Glutamatergic neuron (in vitro differentiated cells): Measurements from ENCODE around the gene SET. TPM values are rescaled to one million over a fixed set of nuclear protein-coding genes. Genes with fewer than 3 reads are reported as not detected.
"Not testable (repeated sequence)": the region's sequence is repeated elsewhere in the genome, so short reads cannot be mapped to it uniquely, and the experiment has no call there.

Experiments
- DNase-seq: peaks from one replicate; pipeline ENCODE4 v3.0.0; 2022
- H3K27ac Mint-ChIP-seq: one replicate; pipeline ENCODE4 v1.8.0; 2020; ENCODE audit warnings: mild to moderate bottlenecking, mixed read lengths, inconsistent platforms; ENCODE audit not compliant: unreplicated experiment
- H3K27me3 Mint-ChIP-seq: one replicate; pipeline ENCODE4 v1.8.0; 2020; ENCODE audit warnings: mild to moderate bottlenecking, moderate library complexity, mixed read lengths, inconsistent platforms; ENCODE audit not compliant: unreplicated experiment
- H3K36me3 Mint-ChIP-seq: one replicate; pipeline ENCODE4 v1.8.0; 2020; ENCODE audit warnings: mild to moderate bottlenecking, mixed read lengths, inconsistent platforms; ENCODE audit not compliant: unreplicated experiment
- H3K4me1 Mint-ChIP-seq: one replicate; pipeline ENCODE4 v1.8.0; 2020; ENCODE audit warnings: mild to moderate bottlenecking, low read depth, mixed read lengths, inconsistent platforms; ENCODE audit not compliant: unreplicated experiment
- H3K4me3 Mint-ChIP-seq: one replicate; pipeline ENCODE4 v1.8.0; 2020; ENCODE audit warnings: mild to moderate bottlenecking, mixed read lengths, inconsistent platforms; ENCODE audit not compliant: unreplicated experiment
- H3K9me3 Mint-ChIP-seq: one replicate; pipeline ENCODE4 v1.8.0; 2020; ENCODE audit warnings: mild to moderate bottlenecking, moderate library complexity, mixed read lengths, inconsistent platforms; ENCODE audit not compliant: unreplicated experiment
- total RNA-seq: library from RNA; stranded (reverse); fragmentation: NEBNext Ultra II Directional; extraction: Animal tissue kit (Norgen Biotek cat#: 25700); gene quantifications from one replicate; pipeline ENCODE4 v1.2.1, GENCODE V29; 2021; ENCODE audit not compliant: unreplicated experiment
- TF ChIP-seq, protein P1 (sequence below): fragments of 200-600 bp; sonication (generic); IDR thresholded peaks from one replicate; pipeline ENCODE4 v1.5.0; 2021; ENCODE audit not compliant: partially characterized antibody, unreplicated experiment

The SET gene
- total RNA-seq, 1 donor from 2014 or later, result 387 TPM

DNA sequence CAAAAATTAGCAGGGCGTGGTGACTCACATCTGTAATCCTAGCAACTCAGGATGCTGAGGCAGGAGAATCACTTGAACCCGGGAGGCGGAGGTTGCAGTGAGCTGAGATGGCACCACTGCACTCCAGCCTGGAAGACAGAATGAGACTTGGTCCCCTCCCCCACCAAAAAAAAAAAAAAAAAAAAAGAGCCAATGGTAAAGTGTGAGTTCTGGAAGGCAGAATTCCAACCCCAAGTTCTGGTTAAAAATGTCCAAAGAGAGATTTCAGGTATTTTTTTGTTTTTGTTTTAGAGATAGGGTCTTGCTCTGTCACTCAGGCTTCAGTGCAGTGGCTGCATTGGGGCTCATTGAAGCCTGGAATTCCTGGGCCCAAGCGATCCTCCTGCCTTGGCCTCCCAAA, 1.6 kb upstream of the SET start:
- Mint-ChIP-seq H3K4me1 (peaks cover 21% of the 10 kb centered on the region), H3K36me3 (peaks cover 9% of the 10 kb centered on the region), H3K27ac (no peak overlapping the region), H3K27me3 (peaks cover 15% of the 10 kb centered on the region), H3K4me3 (no peak overlapping the region), H3K9me3 (peaks cover 17% of the 10 kb centered on the region)
- no peak for DNase-seq
- TF ChIP-seq, protein P1, sequence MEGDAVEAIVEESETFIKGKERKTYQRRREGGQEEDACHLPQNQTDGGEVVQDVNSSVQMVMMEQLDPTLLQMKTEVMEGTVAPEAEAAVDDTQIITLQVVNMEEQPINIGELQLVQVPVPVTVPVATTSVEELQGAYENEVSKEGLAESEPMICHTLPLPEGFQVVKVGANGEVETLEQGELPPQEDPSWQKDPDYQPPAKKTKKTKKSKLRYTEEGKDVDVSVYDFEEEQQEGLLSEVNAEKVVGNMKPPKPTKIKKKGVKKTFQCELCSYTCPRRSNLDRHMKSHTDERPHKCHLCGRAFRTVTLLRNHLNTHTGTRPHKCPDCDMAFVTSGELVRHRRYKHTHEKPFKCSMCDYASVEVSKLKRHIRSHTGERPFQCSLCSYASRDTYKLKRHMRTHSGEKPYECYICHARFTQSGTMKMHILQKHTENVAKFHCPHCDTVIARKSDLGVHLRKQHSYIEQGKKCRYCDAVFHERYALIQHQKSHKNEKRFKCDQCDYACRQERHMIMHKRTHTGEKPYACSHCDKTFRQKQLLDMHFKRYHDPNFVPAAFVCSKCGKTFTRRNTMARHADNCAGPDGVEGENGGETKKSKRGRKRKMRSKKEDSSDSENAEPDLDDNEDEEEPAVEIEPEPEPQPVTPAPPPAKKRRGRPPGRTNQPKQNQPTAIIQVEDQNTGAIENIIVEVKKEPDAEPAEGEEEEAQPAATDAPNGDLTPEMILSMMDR, result no peak

GRCh38 chr9:128689293-128689774, 312 bp downstream of the SET start:
- Mint-ChIP-seq H3K4me1 (peaks cover 18% of the 10 kb centered on the region), H3K36me3 (peaks cover 9% of the 10 kb centered on the region), H3K4me3 (no peak overlapping the region), H3K27ac (no peak overlapping the region), H3K9me3 (peaks cover 12% of the 10 kb centered on the region), H3K27me3 (peaks cover 13% of the 10 kb centered on the region)
- TF ChIP-seq, protein P1, result no peak
- peak; percentile 67 for DNase-seq

- H3K36me3 Mint-ChIP-seq, result peaks cover 9% of the 10 kb centered on the region
- peaks cover 13% of the 10 kb centered on the region for H3K27me3 Mint-ChIP-seq
- H3K9me3 Mint-ChIP-seq, result peaks cover 12% of the 10 kb centered on the region
- peak overlapping the region; percentile 100 for H3K4me3 Mint-ChIP-seq
- DNase-seq, result peak; percentile 65
- H3K27ac Mint-ChIP-seq, result peak overlapping the region; percentile 100
- TF ChIP-seq, protein P1, result no peak
- H3K4me1 Mint-ChIP-seq, result peaks cover 15% of the 10 kb centered on the region
Observed at GRCh38 chr9:128689820-128690683, 1.0 kb downstream of the SET start.

DNA sequence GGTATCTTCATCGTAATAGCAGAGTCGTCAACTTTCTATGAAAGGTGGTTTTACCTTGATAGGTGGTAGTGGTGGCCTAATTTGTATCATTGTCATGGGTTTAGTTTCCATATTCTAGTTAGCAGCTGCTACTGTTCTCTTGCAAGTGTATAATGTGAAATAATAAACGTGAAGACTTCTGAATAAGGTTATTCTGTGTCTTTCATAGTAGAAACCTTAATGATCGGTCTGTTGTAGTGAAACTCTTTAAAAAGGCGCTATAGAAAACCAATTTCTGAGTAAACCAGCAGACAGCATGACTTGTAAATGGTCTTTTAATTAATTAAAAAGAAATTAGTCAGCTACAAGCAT, 1.6 kb downstream of the SET start:
- peak overlapping the region; percentile 100 for H3K27ac Mint-ChIP-seq
- peaks cover 13% of the 10 kb centered on the region for H3K27me3 Mint-ChIP-seq
- no peak for DNase-seq
- peak overlapping the region; percentile 100 for H3K4me3 Mint-ChIP-seq
- TF ChIP-seq, protein P1, result no peak
- peaks cover 15% of the 10 kb centered on the region for H3K4me1 Mint-ChIP-seq
- peaks cover 12% of the 10 kb centered on the region for H3K9me3 Mint-ChIP-seq
- peaks cover 9% of the 10 kb centered on the region for H3K36me3 Mint-ChIP-seq

GRCh38 chr9:128693738-128694137, 4.7 kb downstream of the SET start:
- H3K27ac Mint-ChIP-seq, H3K27me3 Mint-ChIP-seq, H3K4me1 Mint-ChIP-seq, H3K9me3 Mint-ChIP-seq, H3K36me3 Mint-ChIP-seq, H3K4me3 Mint-ChIP-seq, DNase-seq: not testable (repeated sequence)
